GM06990 (cell line): ENCODE data around the gene LSM4.

ENCODE experiments used
- DNase-seq: peaks from one replicate; pipeline ENCODE4 v3.0.0-alpha.2; 2011; ENCODE audit not compliant: insufficient read length; ENCODE audit errors: extremely low read depth
- H3K27me3 ChIP-seq: replicated peaks from 2 replicates; pipeline ENCODE4 v1.6.0; 2011; ENCODE audit warnings: low read length; ENCODE audit not compliant: control insufficient read depth, insufficient read depth
- H3K36me3 ChIP-seq: 2 replicates; pipeline ENCODE4 v1.5.1; 2011; ENCODE audit warnings: low read length; ENCODE audit not compliant: control insufficient read depth, insufficient read depth
- H3K4me3 ChIP-seq: replicated peaks from 2 replicates; pipeline ENCODE4 v1.5.1; 2011; ENCODE audit warnings: low read depth, mild to moderate bottlenecking, control low read depth, low read length
- CTCF ChIP-seq: IDR thresholded peaks from 2 replicates; pipeline ENCODE4 v1.5.1; 2011; ENCODE audit warnings: low read length, control low read depth, mild to moderate bottlenecking, inconsistent platforms; ENCODE audit not compliant: insufficient read depth, poor library complexity, severe bottlenecking

LSM4 gene

GRCh38 chr19:18295034-18295451, 27.8 kb downstream of the LSM4 start:
- DNase-seq, result no peak
- no peak overlapping the region for H3K4me3 ChIP-seq
- H3K27me3 ChIP-seq, result no peaks in the 10 kb centered on the region
- no peak for TF ChIP-seq CTCF
- H3K36me3 ChIP-seq, result no peaks in the 10 kb centered on the region

- TF ChIP-seq CTCF, result no peak
- Histone ChIP-seq H3K36me3 (no peaks in the 10 kb centered on the region), H3K4me3 (no peak overlapping the region), H3K27me3 (no peaks in the 10 kb centered on the region)
- peak; percentile 62 for DNase-seq
Observed at GRCh38 chr19:18294467-18294864, 28.4 kb downstream of the LSM4 start.

GRCh38 chr19:18293642-18294466, 29.0 kb downstream of the LSM4 start:
- Histone ChIP-seq H3K4me3 (no peak overlapping the region), H3K36me3 (no peaks in the 10 kb centered on the region), H3K27me3 (no peaks in the 10 kb centered on the region)
- DNase-seq, result no peak
- no peak for TF ChIP-seq CTCF

- Histone ChIP-seq H3K27me3 (no peaks in the 10 kb centered on the region), H3K36me3 (no peaks in the 10 kb centered on the region), H3K4me3 (peak overlapping the region; percentile 81)
- peak; percentile 76 for DNase-seq
- TF ChIP-seq CTCF, result no peak
Observed at GRCh38 chr19:18292810-18293641, 29.9 kb downstream of the LSM4 start.

GRCh38 chr19:18292462-18292809, 30.4 kb downstream of the LSM4 start:
- DNase-seq, result no peak
- H3K36me3 ChIP-seq, result no peaks in the 10 kb centered on the region
- TF ChIP-seq CTCF, result no peak

More at GRCh38 chr19:18292462-18292809, 30.4 kb downstream of the LSM4 start:
- H3K27me3 ChIP-seq, result no peaks in the 10 kb centered on the region
- H3K4me3 ChIP-seq, result peak overlapping the region; percentile 81
